Chondrocyte (in vitro differentiated cells): Measurements from ENCODE around the gene KCNQ5. TPM values are rescaled to one million over a fixed set of nuclear protein-coding genes. Genes with fewer than 3 reads are reported as not detected.

Experiments used
- DNase-seq: peaks from one replicate; pipeline ENCODE4 v3.0.0; 2021; ENCODE audit warnings: mixed read lengths, low spot score
- H3K27ac Mint-ChIP-seq: one replicate; pipeline ENCODE4 v1.8.0; 2021; ENCODE audit warnings: mild to moderate bottlenecking, moderate library complexity, mixed read lengths; ENCODE audit not compliant: unreplicated experiment
- H3K27me3 Mint-ChIP-seq: 2 replicates; pipeline ENCODE4 v1.8.0; 2021; ENCODE audit warnings: low read depth, mixed read lengths
- H3K36me3 Mint-ChIP-seq: 2 replicates; pipeline ENCODE4 v1.8.0; 2021; ENCODE audit warnings: low read depth, mixed read lengths
- H3K4me1 Mint-ChIP-seq: 2 replicates; pipeline ENCODE4 v1.8.0; 2021; ENCODE audit warnings: low read depth, mild to moderate bottlenecking, mixed read lengths
- H3K4me3 Mint-ChIP-seq: one replicate; pipeline ENCODE4 v1.8.0; 2021; ENCODE audit warnings: mild to moderate bottlenecking, moderate library complexity, mixed read lengths; ENCODE audit not compliant: unreplicated experiment
- H3K9me3 Mint-ChIP-seq: 2 replicates; pipeline ENCODE4 v1.8.0; 2021; ENCODE audit warnings: low read depth, mixed read lengths
- total RNA-seq: library from RNA; stranded (reverse); gene quantifications from 3 replicates; pipeline ENCODE4 v1.2.1, GENCODE V29; 2021
- TF ChIP-seq, protein P1 (sequence below): fragments of 200-600 bp; sonication (generic); IDR thresholded peaks from 2 replicates; pipeline ENCODE4 v1.5.0; 2021; ENCODE audit warnings: antibody characterized with exemption, mild to moderate bottlenecking, moderate library complexity

Gene KCNQ5
- total RNA-seq, 1 donor from 2014 or later = 4.1 TPM

DNA sequence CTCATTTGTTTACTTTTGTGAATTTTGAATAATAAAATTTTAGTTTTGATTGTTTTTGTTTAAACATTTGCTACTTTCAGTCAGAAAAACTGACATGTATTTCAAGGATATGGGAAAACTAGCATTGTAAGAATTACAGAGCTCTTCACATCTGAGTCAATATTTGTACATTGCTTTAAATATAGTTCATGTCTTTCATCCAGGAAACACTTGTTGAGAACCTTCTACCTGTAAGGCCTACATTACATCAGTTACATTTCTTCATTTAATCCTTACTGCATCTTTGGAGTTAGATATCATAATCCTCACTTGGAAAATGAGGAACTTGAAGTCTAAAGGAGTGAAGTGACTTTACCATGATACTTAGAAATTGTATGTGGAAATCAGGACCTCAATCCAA, 242.9 kb downstream of the KCNQ5 start:
- DNase-seq = no peak
- Mint-ChIP-seq H3K9me3 (no peaks in the 10 kb centered on the region), H3K36me3 (no peaks in the 10 kb centered on the region), H3K27me3 (peaks cover 2% of the 10 kb centered on the region), H3K4me3 (no peak overlapping the region), H3K27ac (no peak overlapping the region), H3K4me1 (peaks cover 53% of the 10 kb centered on the region)
- TF ChIP-seq, protein P1, sequence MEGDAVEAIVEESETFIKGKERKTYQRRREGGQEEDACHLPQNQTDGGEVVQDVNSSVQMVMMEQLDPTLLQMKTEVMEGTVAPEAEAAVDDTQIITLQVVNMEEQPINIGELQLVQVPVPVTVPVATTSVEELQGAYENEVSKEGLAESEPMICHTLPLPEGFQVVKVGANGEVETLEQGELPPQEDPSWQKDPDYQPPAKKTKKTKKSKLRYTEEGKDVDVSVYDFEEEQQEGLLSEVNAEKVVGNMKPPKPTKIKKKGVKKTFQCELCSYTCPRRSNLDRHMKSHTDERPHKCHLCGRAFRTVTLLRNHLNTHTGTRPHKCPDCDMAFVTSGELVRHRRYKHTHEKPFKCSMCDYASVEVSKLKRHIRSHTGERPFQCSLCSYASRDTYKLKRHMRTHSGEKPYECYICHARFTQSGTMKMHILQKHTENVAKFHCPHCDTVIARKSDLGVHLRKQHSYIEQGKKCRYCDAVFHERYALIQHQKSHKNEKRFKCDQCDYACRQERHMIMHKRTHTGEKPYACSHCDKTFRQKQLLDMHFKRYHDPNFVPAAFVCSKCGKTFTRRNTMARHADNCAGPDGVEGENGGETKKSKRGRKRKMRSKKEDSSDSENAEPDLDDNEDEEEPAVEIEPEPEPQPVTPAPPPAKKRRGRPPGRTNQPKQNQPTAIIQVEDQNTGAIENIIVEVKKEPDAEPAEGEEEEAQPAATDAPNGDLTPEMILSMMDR = no peak

DNA sequence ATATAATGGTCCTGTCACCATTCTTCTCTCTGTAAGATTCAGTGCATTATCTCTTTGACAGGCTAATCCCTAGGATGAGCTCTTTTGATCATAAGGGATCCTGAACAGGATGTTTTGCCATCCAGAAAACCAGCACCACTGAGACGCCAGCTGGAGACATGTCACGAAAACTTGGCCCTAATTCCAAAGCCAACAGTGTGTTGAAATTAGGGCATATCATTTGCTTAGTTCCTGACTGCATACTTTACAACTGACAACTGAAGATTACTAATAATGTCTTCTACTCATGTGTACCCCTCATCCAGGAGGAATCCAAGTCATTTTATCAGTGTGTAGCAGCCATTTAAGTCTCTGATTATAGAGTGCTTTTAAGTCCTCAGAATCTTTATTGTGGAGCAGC, 243.6 kb downstream of the KCNQ5 start:
- Mint-ChIP-seq H3K4me3 (no peak overlapping the region), H3K36me3 (no peaks in the 10 kb centered on the region), H3K4me1 (peaks cover 49% of the 10 kb centered on the region), H3K27me3 (peaks cover 2% of the 10 kb centered on the region), H3K27ac (no peak overlapping the region), H3K9me3 (no peaks in the 10 kb centered on the region)
- TF ChIP-seq, protein P1 = no peak
- DNase-seq = no peak

DNA sequence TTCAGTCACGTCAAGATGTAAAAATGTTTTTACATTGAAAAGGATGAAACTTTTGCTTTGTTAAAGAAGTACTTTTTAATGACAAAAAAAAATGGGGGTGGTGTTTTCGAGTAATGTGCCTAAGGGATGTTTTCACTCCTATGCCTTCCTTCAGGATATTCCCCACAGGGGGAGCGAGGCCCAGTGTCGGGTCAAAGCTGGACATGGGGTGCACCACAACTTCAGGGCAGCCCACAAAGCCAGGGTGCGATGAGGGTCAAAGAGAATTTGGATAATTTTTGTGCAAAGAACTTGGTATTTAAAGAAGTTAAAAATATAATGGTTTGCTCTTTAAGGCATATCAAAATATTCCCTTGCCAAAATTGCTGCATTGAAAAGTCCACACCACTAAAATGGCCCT, 247.8 kb downstream of the KCNQ5 start:
- H3K36me3 Mint-ChIP-seq = no peaks in the 10 kb centered on the region
- H3K27ac Mint-ChIP-seq = no peak overlapping the region
- no peaks in the 10 kb centered on the region for H3K9me3 Mint-ChIP-seq
- no peak overlapping the region for H3K4me3 Mint-ChIP-seq
- DNase-seq = no peak
- H3K27me3 Mint-ChIP-seq = peaks cover 4% of the 10 kb centered on the region
- TF ChIP-seq, protein P1 = no peak
- peaks cover 13% of the 10 kb centered on the region for H3K4me1 Mint-ChIP-seq

DNA sequence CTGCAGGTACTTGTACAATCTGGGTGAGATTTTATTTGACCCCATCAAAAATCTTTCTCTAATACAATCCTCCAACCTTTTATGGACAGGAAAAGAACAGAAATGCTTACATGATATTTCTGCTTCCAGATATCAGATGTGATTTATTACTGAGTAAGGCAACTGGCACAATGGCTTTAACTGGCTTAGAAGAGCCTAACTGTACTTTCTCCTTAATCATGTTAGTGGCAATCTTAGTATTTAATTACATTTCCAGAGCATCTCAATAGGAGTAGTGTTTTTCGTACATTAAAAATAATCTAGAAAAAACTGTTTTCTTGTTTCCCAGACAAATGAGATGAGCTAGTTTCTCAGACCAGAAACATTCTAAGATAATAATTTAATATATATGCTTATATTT, 251.6 kb downstream of the KCNQ5 start:
- no peak overlapping the region for H3K4me3 Mint-ChIP-seq
- no peak overlapping the region for H3K27ac Mint-ChIP-seq
- peaks cover 7% of the 10 kb centered on the region for H3K9me3 Mint-ChIP-seq
- H3K27me3 Mint-ChIP-seq = peaks cover 6% of the 10 kb centered on the region
- H3K36me3 Mint-ChIP-seq = no peaks in the 10 kb centered on the region
- DNase-seq = no peak
- TF ChIP-seq, protein P1 = no peak
- no peaks in the 10 kb centered on the region for H3K4me1 Mint-ChIP-seq

DNA sequence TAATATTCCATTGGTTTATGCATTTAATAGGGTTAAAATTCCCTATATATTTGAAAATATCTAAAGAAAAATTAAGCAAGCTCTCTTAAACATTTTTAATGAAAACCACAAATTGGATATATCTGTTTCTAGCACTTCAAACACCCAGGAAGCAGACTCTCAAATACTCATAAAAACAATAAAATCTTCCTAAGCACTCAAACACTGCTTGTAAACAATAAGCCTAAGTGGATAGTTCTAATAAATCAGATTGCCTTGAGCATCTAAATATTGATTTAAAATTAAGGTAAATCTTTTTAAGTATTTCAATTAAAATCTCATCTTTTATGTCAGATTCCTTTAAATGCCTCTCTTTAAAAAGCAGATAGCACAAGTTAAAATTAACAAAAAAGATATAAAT, 254.4 kb downstream of the KCNQ5 start:
- H3K36me3 Mint-ChIP-seq = no peaks in the 10 kb centered on the region
- no peak for DNase-seq
- TF ChIP-seq, protein P1 = no peak
- H3K4me3 Mint-ChIP-seq = no peak overlapping the region
- H3K27ac Mint-ChIP-seq = no peak overlapping the region
- peaks cover 4% of the 10 kb centered on the region for H3K27me3 Mint-ChIP-seq
- peaks cover 12% of the 10 kb centered on the region for H3K9me3 Mint-ChIP-seq
- H3K4me1 Mint-ChIP-seq = no peaks in the 10 kb centered on the region
